LNCAP (cell line): ENCODE results near the gene DRD4.

ENCODE experiments used
- TF ChIP-seq, protein P1 (sequence below): fragments of 450-650 bp; IDR thresholded peaks from 2 replicates; pipeline ENCODE4 v1.5.1; 2017; ENCODE audit warnings: mild to moderate bottlenecking

The DRD4 gene

DNA sequence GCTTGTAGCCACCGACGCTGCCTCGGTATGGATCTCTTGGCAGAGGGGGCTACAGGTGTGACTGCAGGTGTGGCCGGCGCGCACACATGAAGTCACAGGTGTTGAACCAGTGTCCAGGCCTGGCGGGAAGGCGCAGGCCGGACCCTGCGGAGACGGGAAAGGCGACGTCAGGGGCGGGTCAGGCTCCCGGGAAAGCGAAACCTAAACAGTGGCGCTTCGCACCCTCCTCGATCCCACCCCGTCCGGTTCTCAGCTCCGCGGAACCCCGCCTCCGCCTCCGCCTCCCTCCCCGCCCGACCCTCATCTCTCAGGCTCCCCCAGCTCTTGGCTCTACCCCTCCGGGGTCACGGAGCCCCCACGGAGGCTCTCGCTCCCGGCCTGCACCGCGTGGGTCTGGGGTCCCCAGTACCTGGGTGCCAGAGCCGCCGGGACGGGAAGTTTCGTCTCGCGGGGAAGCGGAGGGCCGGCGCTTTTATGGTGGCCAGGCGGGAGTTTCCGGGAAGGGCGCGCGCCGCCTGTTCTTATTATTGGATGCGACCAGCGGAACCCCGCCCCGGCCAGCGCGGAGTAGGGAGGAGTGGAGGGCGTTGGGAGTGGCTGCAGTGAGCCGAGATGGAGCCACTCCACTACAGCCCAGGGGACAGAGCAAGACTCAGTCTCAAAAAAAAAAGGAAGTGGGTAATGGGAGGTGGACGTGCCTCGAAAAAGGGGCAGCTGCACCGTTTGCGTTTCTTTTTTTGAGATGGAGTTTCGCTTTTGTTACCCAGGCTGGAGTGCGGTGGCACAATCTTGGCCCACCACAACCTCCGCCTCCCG is 21.4 kb upstream of the DRD4 start, which contains the start of gene IRF7:
Gene IRF7 (minus strand): TSS at position 447 of the 816 bp plus-strand sequence. CDS start 586 bp downstream, outside the sequence.
- TF ChIP-seq, protein P1, sequence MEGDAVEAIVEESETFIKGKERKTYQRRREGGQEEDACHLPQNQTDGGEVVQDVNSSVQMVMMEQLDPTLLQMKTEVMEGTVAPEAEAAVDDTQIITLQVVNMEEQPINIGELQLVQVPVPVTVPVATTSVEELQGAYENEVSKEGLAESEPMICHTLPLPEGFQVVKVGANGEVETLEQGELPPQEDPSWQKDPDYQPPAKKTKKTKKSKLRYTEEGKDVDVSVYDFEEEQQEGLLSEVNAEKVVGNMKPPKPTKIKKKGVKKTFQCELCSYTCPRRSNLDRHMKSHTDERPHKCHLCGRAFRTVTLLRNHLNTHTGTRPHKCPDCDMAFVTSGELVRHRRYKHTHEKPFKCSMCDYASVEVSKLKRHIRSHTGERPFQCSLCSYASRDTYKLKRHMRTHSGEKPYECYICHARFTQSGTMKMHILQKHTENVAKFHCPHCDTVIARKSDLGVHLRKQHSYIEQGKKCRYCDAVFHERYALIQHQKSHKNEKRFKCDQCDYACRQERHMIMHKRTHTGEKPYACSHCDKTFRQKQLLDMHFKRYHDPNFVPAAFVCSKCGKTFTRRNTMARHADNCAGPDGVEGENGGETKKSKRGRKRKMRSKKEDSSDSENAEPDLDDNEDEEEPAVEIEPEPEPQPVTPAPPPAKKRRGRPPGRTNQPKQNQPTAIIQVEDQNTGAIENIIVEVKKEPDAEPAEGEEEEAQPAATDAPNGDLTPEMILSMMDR, result no peak

DNA sequence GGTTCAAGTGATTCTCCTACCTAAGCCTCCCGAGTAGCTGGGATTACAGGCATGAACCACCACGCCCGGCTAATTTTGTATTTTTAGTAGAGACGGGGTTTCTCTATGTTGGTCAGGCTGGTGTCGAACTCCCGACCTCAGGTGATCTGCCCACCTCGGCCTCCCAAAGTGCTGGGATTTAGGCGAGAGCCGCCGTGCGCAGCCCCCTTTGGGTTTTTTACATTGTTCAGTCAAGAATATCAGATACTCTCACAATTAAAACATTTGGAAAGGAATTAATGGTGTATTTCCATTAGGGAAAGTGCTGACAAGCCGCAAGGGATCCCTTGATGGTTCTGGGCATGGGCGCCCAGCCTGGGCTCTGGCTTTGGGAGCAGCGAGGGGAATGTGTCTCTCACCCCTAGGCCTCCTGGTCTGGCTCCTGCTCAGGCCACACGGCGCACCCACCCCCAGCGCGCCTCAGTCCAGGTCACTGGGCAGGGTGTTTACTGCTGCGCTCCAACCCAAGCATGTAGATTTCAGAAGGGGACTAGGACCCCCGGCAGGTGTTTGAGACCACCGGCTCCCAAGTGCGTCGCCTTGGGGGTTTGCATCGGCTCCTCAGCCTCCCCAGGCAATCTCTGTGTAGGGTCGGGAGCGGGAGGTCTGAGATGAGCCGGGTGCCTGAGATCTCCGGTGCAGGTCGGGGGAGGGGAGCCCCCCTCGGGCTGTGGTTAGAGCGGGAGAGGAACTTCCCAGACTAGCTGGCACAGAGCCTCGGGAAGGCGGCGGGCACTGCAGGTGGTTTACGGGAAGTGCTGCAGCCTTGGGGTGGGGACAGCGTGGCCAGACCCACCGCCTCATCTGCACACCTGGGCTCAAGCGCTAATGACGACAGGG is 20.5 kb upstream of the DRD4 start:
- TF ChIP-seq, protein P1, result no peak

DNA sequence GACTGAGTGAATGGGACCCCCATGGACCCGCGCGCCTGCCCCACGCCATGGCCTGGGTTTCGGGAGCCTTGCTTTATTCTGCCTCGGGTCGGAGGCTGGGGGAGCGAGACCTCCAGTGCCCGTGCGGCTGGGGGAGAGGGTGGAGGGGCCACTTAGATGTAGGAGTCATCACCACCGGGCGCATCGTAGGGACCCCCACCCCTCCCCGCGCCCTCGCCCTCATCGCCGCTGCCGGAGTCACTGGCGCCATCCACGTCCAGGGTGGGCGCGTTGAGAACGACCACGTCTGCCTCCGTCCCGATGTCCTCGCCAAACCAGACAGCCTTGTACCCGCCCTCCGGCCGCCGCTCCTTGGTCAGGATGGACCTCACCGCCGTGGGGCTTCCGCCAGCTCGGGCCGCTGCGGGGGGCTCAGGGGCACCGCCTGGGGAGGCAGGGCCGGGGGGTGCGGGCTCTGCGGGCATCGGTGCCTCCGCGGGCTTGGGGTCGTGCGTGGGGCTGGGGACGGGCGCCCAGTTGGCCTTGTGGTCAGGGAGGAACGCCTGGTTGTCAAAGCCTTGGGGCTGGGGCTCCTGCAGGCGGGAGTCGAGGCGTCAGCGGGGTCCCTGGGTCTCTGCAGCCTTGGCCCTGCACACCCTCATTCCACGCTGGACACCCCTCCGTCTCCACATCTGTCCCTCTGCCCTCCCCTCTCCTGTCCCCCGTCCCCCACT is 19.7 kb upstream of the DRD4 start:
- TF ChIP-seq, protein P1, result no peak

DNA sequence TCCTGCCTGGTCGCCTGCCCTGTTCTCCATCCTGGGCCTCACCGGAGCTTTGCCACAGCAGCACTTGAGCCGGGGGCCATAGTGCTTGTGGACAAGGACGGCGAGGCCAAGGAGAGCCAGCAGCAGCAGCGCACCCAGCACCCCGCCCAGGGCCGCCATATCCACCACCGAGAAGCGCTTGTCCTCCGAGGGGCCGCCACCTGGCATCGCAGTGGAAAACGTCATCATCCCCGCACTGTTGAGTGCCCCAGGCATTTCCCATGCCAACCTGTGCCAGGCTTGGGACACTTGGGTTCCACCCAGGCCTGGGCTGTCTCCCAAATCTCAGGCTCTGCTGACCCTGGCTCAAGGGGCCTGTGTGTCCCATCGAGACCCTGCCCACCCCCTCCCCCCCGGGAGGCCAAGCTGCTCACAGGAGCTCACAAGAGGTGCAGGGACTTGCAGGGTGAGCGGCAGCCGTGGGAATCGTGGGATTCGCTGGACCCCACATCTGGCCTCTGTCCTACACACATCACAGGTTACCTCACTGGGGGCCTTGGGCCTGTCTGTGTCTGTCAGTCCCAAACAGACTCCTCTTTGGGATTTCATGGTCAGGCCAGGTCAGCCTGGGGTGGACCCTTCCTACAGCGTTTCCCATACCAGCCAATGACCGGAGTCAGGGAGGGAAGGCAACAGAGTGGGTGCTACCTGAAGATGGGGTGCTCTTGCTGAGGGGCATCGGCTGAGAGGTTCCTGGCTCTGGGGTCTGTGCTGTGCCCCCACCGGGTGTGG is 19.0 kb upstream of the DRD4 start:
- TF ChIP-seq, protein P1, result no peak

DNA sequence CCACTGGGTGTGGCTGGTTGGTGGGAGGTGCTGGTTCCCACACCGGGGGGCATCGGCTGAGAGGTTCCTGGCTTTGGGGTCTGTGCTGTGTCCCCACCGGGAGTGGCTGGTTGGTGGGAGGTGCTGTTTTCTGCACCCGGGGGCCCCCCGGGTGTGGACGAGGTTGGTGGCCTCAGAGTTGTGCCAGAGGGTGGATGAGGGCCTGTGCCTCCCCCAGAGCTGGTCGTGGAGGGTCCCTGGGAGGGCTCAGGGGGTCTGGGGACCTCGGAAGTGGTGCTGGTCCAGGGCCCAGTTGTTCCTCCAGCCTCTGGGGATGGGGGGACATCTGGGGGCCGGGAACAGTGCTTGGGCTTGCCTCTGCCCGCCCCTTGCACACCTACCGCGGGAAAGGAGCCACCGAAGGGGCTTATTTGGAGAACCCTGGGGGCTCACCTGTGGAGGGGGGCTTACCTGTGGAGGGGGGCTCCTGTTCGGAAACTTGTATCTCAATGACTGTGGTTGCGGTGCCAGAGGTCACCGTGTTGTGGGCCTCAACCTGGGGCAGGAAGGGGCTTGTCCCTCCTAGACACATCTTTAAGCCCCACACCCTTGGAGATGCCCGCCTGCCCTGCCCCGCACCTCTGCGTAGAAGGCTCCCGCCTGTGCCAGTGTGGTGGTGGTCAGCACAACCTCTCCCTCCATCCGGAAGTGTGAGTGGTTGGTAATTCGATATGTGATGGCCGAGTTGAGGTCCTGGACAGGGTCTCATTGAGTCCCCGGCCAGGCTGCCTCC is 18.0 kb upstream of the DRD4 start:
- TF ChIP-seq, protein P1, result no peak

DNA sequence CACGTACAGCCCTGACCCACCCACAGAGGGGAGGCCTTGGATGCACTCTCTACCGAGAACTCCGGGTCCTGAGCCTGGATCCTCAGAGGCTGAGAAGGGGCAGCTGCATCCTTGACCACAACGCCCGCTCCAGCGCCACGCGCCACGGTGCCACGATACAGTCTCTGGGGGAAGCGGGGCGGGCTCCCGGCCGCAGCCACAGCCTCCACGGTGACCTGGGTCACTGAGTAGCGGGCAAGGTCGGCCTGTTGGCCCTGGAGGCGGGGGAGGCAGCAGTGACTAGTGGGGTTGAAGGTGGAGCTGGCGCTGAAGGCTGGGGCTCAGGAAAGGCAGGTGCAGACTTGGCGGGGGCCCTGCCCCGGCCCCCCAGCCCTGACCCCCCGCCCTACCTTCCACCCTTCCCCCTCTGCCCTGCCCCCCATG is 17.4 kb upstream of the DRD4 start:
- TF ChIP-seq, protein P1, result no peak
